Left ventricle myocardium inferior (tissue), 1 donor: Measurements from ENCODE around the gene PSMA1. TPM values are rescaled to one million over a fixed set of nuclear protein-coding genes. Genes with fewer than 3 reads are reported as not detected.

Experiments
- DNase-seq: peaks from one replicate; pipeline ENCODE4 v3.0.0-alpha.2; 2020
- H3K27ac ChIP-seq: fragments of 200-600 bp; replicated peaks from 2 replicates; pipeline ENCODE4 v1.8.0; 2021
- H3K27me3 ChIP-seq: fragments of 200-600 bp; 2 replicates; pipeline ENCODE4 v1.8.0; 2021; ENCODE audit warnings: low read depth
- H3K36me3 ChIP-seq: fragments of 200-600 bp; 2 replicates; pipeline ENCODE4 v1.8.0; 2021
- H3K4me1 ChIP-seq: fragments of 200-600 bp; 2 replicates; pipeline ENCODE4 v1.8.0; 2021
- H3K4me3 ChIP-seq: fragments of 200-600 bp; 2 replicates; pipeline ENCODE4 v1.8.0; 2021; ENCODE audit warnings: mild to moderate bottlenecking, moderate library complexity
- H3K9me3 ChIP-seq: fragments of 200-600 bp; replicated peaks from 2 replicates; pipeline ENCODE4 v1.8.0; 2021
- intact Hi-C: fragments of 100-400 bp; cut with micrococcal nuclease; formaldehyde crosslinking; loops from one replicate; pipeline ENCODE4 v1.11.0; 2022
- total RNA-seq: library from RNA; stranded (reverse); fragmentation: NEBNext Ultra II Directional; extraction: Animal tissue kit (Norgen Biotek cat#: 25700); gene quantifications from one replicate; pipeline ENCODE4 v1.2.1, GENCODE V29; 2021
- TF ChIP-seq, protein P1 (sequence below): fragments of 200-600 bp; IDR thresholded peaks from 2 replicates; pipeline ENCODE4 v1.8.0; 2021; ENCODE audit warnings: antibody characterized with exemption, mild to moderate bottlenecking, borderline replicate concordance
- donor health status: DM: no; HTN: yes; CAD: no; lungs with severe emphysema.

PSMA1 gene
- total RNA-seq, 1 donor from 2014 or later, result 128 TPM

DNA sequence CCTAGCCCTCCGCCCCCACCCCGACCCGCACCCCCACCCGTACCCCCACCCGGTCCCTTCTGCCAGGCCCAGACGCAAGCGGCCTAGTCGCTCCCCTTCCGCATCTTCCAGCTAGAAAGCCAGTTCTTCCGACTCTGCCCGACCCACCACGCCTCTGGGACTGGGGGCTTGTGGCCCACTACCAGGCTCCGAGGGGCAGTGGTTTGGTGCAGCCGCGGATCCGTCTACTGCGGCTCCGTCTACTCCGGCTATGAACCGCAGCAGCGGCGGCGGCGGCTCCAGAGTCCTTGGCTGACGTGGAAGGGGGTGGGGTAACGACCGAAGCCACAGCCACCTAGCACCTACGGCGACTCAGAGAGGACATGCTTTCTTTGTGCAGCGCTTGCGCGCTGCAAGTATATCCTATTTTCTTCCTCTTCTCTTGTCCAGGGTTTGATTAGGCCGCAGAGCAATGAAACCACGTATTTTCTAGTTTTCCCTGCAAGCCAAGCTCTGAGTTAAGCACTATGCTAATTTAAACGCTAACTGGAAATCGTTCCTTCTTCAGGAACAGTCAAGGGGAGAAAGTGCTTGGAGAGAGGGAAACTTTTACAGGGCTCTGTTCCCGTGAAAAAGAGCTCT, 20.5 kb downstream of the PSMA1 start, which contains the start of gene COPB1:
TSS of gene COPB1 (minus strand) at position 252 of the 621 bp plus-strand sequence. CDS start 883 bp downstream, outside the sequence.
- Histone ChIP-seq H3K27ac (peak within 1 kb of the TSS; percentile 92), H3K27me3 (no peaks in the 10 kb centered on the region), H3K4me1 (peaks cover 49% of the 10 kb centered on the region), H3K9me3 (no peaks in the 10 kb centered on the region), H3K36me3 (peaks cover 44% of the 10 kb centered on the region), H3K4me3 (peak within 1 kb of the TSS; percentile 83)
- TF ChIP-seq, protein P1, sequence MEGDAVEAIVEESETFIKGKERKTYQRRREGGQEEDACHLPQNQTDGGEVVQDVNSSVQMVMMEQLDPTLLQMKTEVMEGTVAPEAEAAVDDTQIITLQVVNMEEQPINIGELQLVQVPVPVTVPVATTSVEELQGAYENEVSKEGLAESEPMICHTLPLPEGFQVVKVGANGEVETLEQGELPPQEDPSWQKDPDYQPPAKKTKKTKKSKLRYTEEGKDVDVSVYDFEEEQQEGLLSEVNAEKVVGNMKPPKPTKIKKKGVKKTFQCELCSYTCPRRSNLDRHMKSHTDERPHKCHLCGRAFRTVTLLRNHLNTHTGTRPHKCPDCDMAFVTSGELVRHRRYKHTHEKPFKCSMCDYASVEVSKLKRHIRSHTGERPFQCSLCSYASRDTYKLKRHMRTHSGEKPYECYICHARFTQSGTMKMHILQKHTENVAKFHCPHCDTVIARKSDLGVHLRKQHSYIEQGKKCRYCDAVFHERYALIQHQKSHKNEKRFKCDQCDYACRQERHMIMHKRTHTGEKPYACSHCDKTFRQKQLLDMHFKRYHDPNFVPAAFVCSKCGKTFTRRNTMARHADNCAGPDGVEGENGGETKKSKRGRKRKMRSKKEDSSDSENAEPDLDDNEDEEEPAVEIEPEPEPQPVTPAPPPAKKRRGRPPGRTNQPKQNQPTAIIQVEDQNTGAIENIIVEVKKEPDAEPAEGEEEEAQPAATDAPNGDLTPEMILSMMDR, result no peak
- intact Hi-C loops, result no loop called here
- peak; percentile 92 for DNase-seq

DNA sequence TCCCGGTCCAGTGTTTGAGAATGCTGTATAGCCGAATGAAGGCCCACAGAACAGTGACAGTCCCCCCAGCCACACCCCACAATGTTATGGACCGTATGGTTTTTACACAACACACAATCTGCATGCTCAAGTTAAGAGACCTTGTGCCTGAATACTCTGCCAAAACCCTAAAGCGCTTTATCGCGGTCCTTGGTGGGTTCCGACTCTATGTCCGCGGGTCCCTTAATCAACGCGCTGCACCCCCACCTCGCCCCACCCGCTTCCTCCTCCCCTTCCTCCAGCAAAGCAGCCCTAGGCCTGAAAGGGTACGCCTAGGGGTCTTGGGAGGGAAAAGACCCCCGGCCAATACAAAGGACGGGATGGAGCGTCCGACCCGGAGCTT, 21.0 kb downstream of the PSMA1 start:
- peak overlapping the region; percentile 92 for H3K27ac ChIP-seq

DNA sequence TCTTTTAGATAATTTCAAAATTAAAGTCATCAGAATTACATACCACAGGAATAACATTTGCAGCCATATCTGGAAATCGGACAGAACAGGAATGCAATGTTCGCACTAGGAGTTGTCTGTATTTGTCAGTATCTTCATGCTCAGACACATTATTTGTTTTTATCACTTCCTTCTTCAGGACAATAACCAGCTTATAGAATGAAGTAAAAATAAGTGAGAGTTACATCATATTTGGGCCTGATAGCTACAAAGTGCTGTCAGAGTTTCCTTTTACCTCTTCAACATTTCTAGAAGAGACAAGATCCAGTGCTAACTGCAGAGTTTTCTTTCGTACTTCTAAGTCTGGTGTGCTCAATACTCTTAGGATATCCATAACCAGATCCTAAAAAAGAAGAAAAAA, 39.5 kb downstream of the PSMA1 start:
- no peaks in the 10 kb centered on the region for H3K9me3 ChIP-seq
- TF ChIP-seq, protein P1, result no peak
- peaks cover 98% of the 10 kb centered on the region for H3K36me3 ChIP-seq
- intact Hi-C loops, result no loop called here
- DNase-seq, result no peak
- H3K4me1 ChIP-seq, result no peaks in the 10 kb centered on the region
- no peak overlapping the region for H3K27ac ChIP-seq
- H3K4me3 ChIP-seq, result no peak overlapping the region
- H3K27me3 ChIP-seq, result no peaks in the 10 kb centered on the region

More for the DNA sequence above, 21.0 kb downstream of the PSMA1 start:
- TF ChIP-seq, protein P1, result no peak
- Histone ChIP-seq H3K36me3 (peaks cover 44% of the 10 kb centered on the region), H3K4me1 (peaks cover 54% of the 10 kb centered on the region), H3K27me3 (no peaks in the 10 kb centered on the region), H3K9me3 (no peaks in the 10 kb centered on the region), H3K4me3 (peak overlapping the region; percentile 83)
- intact Hi-C loops, result no loop called here
- DNase-seq, result peak; percentile 25

DNA sequence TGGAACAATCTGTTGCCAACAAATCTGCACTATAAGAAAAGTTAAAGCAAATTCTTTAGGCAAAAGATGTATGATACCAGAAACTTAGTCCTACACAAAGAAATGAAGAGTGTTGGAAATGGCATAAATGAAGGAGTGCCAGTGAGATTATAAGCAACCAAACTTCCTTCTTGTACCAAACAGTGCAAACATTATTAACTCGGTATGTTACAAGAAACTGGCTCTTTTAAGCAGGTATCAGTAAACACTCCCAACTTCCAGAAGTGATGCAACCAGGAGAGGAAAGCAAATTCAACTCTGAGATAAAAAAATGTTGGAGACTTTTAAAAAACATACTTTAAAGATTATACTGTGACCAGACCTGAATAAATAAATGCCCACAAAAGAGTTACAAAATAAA, 49.1 kb downstream of the PSMA1 start:
- Histone ChIP-seq H3K27me3 (no peaks in the 10 kb centered on the region), H3K4me1 (peaks cover 14% of the 10 kb centered on the region), H3K9me3 (no peaks in the 10 kb centered on the region), H3K4me3 (no peak overlapping the region), H3K27ac (no peak overlapping the region), H3K36me3 (peaks cover 95% of the 10 kb centered on the region)
- no peak for DNase-seq
- intact Hi-C loops, result no loop called here
- TF ChIP-seq, protein P1, result no peak

DNA sequence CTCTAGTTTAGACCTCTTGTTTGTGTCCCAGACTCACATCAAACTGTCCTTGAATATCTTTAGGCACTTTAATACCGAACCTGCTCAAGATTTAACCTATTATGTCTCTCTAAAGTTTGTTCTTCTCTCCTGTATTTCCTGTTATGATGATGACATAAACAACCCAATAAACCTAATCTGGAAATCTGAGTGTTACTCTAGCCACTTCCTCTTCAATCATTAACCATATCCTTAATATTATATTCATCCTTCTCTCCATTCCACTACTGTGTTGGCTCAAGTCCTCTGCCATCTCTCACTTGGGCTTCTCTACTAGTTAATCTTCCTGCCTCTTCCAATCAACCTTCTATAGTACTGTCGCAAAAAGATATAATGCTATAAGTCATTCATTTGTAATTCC, 56.6 kb downstream of the PSMA1 start:
- no peak overlapping the region for H3K4me3 ChIP-seq
- H3K9me3 ChIP-seq, result no peaks in the 10 kb centered on the region
- H3K27me3 ChIP-seq, result no peaks in the 10 kb centered on the region
- H3K36me3 ChIP-seq, result peaks cover 97% of the 10 kb centered on the region
- intact Hi-C loops, result no loop called here
- no peak overlapping the region for H3K27ac ChIP-seq
- H3K4me1 ChIP-seq, result peaks cover 4% of the 10 kb centered on the region
- TF ChIP-seq, protein P1, result no peak
- DNase-seq, result no peak
